ENCODE measurements around the gene ZGPAT.
"Not testable (repeated sequence)": the region's sequence is repeated elsewhere in the genome, so short reads cannot be mapped to it uniquely, and the experiment has no call there.

- not testable (repeated sequence) for TF ChIP-seq JUNB (IDR thresholded peaks at IDR 0.05); KAT2A (conservative IDR thresholded peaks at IDR 0.05; ENCODE audit: control insufficient read depth, low read depth, low read length)
Measured at GRCh38 chr20:63730189-63730733, 22.4 kb downstream of the ZGPAT start.

Measured in GM12878 (cell line).